Measurements from ENCODE around the gene MAP3K10. TPM values are rescaled to one million over a fixed set of nuclear protein-coding genes. Genes with fewer than 3 reads are reported as not detected.

MAP3K10 gene
- total RNA-seq, 1 experiment from 2014 or later = 11.2 TPM

DNA sequence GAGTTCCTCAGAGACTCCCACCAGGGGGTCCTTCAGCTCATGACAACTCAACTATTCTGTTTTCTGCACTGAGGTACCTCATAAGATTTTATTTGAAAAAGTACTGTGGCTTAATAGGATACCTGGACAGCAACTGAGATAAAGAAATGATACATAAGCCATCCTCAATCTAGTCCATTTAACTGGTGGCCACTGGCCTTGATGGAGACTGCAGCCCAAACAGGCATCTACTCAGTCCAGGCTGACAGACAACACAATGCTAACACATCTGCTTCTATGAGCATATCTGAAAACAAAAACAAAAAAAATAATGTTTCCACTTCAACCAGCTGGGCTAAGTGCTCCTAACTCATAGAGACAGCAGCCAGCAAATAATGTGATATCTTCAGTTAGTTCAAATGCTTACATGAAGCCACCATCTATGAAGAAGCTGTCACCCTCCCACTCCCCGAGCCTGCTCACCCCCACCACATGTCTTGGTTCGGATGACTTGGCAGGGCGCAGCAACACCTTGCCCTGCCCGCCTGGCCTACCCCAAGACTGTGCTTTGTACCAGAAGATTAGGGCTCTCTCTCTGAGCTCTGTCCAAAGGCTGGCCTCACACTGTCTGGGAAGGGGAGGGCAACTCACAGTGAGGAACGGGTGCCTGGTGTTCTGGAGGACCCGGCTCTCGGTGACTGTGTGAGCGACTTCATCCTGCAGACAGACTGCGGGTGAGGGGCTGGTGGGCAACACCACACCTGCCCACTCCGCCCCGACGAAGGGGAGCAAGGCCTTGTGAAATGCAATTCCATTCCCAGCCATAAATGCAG, 48.4 kb downstream of the MAP3K10 start:
- POLR2A ChIA-PET (ENCODE audit: unreplicated experiment) = no interaction called here
- no peaks in the 10 kb centered on the region for H3K9me2 ChIP-seq (replicated peaks; ENCODE audit: low read length)

DNA sequence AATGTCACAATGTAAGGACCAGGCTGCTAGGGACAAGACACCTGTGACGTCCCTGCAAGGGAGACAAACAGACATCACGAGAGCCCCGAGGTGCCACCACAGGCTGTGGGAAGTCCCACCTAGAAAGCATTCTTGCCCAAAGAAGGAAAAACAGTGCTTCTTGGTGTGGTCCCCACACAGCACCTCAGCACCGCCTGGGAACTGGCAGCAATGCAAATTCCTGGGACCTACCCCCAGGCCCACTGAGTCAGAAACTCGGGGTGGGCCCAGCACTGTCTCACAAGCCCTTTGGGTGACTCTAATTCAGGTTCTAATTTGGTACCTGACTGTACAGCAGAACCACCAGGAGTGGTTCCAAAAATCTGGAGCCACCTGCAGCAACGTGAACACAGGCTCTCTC, 49.1 kb downstream of the MAP3K10 start:
- no peak overlapping the region for H3K4me3 ChIP-seq (ENCODE audit: low read length)
- H4K20me1 ChIP-seq (ENCODE audit: low read length) = no peaks in the 10 kb centered on the region
- no peaks in the 10 kb centered on the region for H3F3A ChIP-seq (ENCODE audit: low read length, unreplicated experiment)
- H3K9me2 ChIP-seq (replicated peaks; ENCODE audit: low read length) = no peaks in the 10 kb centered on the region
- H3K36me3 ChIP-seq (ENCODE audit: low read depth, low read length) = peaks cover 2% of the 10 kb centered on the region; the same call in 1 of the 2 replicates
- H3K27ac ChIP-seq (ENCODE audit: low read length) = no peak overlapping the region
- no TSS peak for BruUV-seq (replicated peaks)
- H3K9ac ChIP-seq (ENCODE audit: low read length) = no peak overlapping the region
- no peak for TF ChIP-seq EZH2 (IDR thresholded peaks at IDR 0.05; ENCODE audit: low read length, unreplicated experiment)
- no peak for TF ChIP-seq EZH2phosphoT487 (IDR thresholded peaks at IDR 0.05; ENCODE audit: borderline replicate concordance, low read length)
- TF ChIP-seq, protein P1, sequence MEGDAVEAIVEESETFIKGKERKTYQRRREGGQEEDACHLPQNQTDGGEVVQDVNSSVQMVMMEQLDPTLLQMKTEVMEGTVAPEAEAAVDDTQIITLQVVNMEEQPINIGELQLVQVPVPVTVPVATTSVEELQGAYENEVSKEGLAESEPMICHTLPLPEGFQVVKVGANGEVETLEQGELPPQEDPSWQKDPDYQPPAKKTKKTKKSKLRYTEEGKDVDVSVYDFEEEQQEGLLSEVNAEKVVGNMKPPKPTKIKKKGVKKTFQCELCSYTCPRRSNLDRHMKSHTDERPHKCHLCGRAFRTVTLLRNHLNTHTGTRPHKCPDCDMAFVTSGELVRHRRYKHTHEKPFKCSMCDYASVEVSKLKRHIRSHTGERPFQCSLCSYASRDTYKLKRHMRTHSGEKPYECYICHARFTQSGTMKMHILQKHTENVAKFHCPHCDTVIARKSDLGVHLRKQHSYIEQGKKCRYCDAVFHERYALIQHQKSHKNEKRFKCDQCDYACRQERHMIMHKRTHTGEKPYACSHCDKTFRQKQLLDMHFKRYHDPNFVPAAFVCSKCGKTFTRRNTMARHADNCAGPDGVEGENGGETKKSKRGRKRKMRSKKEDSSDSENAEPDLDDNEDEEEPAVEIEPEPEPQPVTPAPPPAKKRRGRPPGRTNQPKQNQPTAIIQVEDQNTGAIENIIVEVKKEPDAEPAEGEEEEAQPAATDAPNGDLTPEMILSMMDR (conservative IDR thresholded peaks at IDR 0.05; ENCODE audit: low read depth, low read length) = no peak
- H3K9me3 ChIP-seq (ENCODE audit: low read length) = no peaks in the 10 kb centered on the region
- H3K4me1 ChIP-seq (ENCODE audit: insufficient read depth, low read length) = no peaks in the 10 kb centered on the region
- no peak for ATAC-seq
- H2AFZ ChIP-seq (ENCODE audit: low read length) = no peak overlapping the region
- DNase-seq = no peak
- H3K79me2 ChIP-seq (ENCODE audit: low read length) = no peaks in the 10 kb centered on the region
- no peaks in the 10 kb centered on the region for H3K27me3 ChIP-seq (ENCODE audit: low read length)
- intact Hi-C loops (cut with micrococcal nuclease) = no loop called here
- no peak overlapping the region for H3K4me2 ChIP-seq (ENCODE audit: low read length)
- POLR2A ChIA-PET (ENCODE audit: unreplicated experiment) = no interaction called here
- CTCF ChIA-PET = no interaction called here

More for the DNA sequence above, 48.4 kb downstream of the MAP3K10 start:
- Histone ChIP-seq H3K79me2 (ENCODE audit: low read length) (no peaks in the 10 kb centered on the region), H3K27ac (ENCODE audit: low read length) (no peak overlapping the region), H3K27me3 (ENCODE audit: low read length) (no peaks in the 10 kb centered on the region), H4K20me1 (ENCODE audit: low read length) (no peaks in the 10 kb centered on the region), H3K9me3 (ENCODE audit: low read length) (no peaks in the 10 kb centered on the region), H3K4me1 (ENCODE audit: insufficient read depth, low read length) (no peaks in the 10 kb centered on the region), H2AFZ (ENCODE audit: low read length) (no peak overlapping the region), H3K9ac (ENCODE audit: low read length) (no peak overlapping the region), H3F3A (ENCODE audit: low read length, unreplicated experiment) (no peaks in the 10 kb centered on the region), H3K4me3 (ENCODE audit: low read length) (no peak overlapping the region), H3K4me2 (ENCODE audit: low read length) (no peak overlapping the region), H3K36me3 (ENCODE audit: low read depth, low read length) (peaks cover 2% of the 10 kb centered on the region; the same call in 1 of the 2 replicates)
- TSS peak; percentile 24 for BruUV-seq (replicated peaks)
- DNase-seq (no peak), ATAC-seq (no peak)
- CTCF ChIA-PET = no interaction called here
- TF ChIP-seq EZH2phosphoT487 (IDR thresholded peaks at IDR 0.05; ENCODE audit: borderline replicate concordance, low read length) (no peak), EZH2 (IDR thresholded peaks at IDR 0.05; ENCODE audit: low read length, unreplicated experiment) (no peak)
- TF ChIP-seq, protein P1 (conservative IDR thresholded peaks at IDR 0.05; ENCODE audit: low read depth, low read length) = no peak
- intact Hi-C loops (cut with micrococcal nuclease) = no loop called here

DNA sequence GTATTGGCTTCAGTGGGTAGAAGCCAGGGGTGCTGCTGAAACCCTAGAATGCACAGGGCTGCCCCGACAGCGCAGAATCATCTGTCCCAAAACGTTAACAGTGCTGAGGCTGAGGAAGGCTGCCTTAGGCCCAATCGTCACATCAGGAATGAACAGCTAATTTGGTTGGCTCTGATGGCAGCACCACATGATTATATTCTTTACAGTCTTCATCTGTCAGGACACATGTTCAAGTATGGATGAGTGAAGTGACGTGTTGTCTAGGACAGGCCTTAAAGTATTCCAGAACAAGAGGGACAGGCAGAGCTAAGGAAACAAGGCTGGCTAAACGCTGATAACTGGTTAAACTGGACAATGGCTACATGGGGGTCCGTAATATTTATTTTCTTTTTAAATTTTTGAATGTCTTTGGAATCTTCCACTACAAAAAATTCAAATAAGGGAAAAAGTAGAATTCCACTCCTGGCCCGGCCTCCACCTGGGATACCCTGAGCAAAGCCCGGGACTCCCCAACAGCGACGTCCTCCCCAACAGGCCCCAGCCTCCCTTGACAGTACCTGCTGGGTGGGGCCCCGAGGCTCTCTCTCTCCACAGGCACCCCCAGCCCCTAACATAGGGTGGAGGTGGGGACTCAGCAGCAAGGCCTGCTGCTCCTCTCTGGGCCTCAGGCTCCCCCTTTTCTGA, 50.0 kb downstream of the MAP3K10 start:
- ChIA-PET CTCF (no interaction called here), POLR2A (ENCODE audit: unreplicated experiment) (no interaction called here)
- H3F3A ChIP-seq (ENCODE audit: low read length, unreplicated experiment) = no peaks in the 10 kb centered on the region
- H3K4me1 ChIP-seq (ENCODE audit: insufficient read depth, low read length) = no peaks in the 10 kb centered on the region
- DNase-seq = no peak
- no peak for ATAC-seq
- H4K20me1 ChIP-seq (ENCODE audit: low read length) = no peaks in the 10 kb centered on the region
- H3K36me3 ChIP-seq (ENCODE audit: low read depth, low read length) = peaks cover 2% of the 10 kb centered on the region; the same call in 1 of the 2 replicates
- no peaks in the 10 kb centered on the region for H3K9me3 ChIP-seq (ENCODE audit: low read length)
- H3K27me3 ChIP-seq (ENCODE audit: low read length) = no peaks in the 10 kb centered on the region
- no peak for TF ChIP-seq EZH2phosphoT487 (IDR thresholded peaks at IDR 0.05; ENCODE audit: borderline replicate concordance, low read length)
- TF ChIP-seq, protein P1 (conservative IDR thresholded peaks at IDR 0.05; ENCODE audit: low read depth, low read length) = no peak
- no peak for TF ChIP-seq EZH2 (IDR thresholded peaks at IDR 0.05; ENCODE audit: low read length, unreplicated experiment)
- H3K4me2 ChIP-seq (ENCODE audit: low read length) = no peak overlapping the region
- no peak overlapping the region for H3K27ac ChIP-seq (ENCODE audit: low read length)
- H3K4me3 ChIP-seq (ENCODE audit: low read length) = no peak overlapping the region
- no TSS peak for BruUV-seq (replicated peaks)
- H3K9me2 ChIP-seq (replicated peaks; ENCODE audit: low read length) = no peaks in the 10 kb centered on the region
- intact Hi-C loops (cut with micrococcal nuclease) = no loop called here
- H2AFZ ChIP-seq (ENCODE audit: low read length) = no peak overlapping the region
- H3K9ac ChIP-seq (ENCODE audit: low read length) = no peak overlapping the region
- no peaks in the 10 kb centered on the region for H3K79me2 ChIP-seq (ENCODE audit: low read length)
